HS-27A (cell line): ENCODE measurements around the gene WSB2.

Experiments used
- DNase-seq: peaks from one replicate; pipeline ENCODE4 v3.0.0-alpha.2; 2012; ENCODE audit warnings: low read depth, missing footprints

Gene WSB2

DNA sequence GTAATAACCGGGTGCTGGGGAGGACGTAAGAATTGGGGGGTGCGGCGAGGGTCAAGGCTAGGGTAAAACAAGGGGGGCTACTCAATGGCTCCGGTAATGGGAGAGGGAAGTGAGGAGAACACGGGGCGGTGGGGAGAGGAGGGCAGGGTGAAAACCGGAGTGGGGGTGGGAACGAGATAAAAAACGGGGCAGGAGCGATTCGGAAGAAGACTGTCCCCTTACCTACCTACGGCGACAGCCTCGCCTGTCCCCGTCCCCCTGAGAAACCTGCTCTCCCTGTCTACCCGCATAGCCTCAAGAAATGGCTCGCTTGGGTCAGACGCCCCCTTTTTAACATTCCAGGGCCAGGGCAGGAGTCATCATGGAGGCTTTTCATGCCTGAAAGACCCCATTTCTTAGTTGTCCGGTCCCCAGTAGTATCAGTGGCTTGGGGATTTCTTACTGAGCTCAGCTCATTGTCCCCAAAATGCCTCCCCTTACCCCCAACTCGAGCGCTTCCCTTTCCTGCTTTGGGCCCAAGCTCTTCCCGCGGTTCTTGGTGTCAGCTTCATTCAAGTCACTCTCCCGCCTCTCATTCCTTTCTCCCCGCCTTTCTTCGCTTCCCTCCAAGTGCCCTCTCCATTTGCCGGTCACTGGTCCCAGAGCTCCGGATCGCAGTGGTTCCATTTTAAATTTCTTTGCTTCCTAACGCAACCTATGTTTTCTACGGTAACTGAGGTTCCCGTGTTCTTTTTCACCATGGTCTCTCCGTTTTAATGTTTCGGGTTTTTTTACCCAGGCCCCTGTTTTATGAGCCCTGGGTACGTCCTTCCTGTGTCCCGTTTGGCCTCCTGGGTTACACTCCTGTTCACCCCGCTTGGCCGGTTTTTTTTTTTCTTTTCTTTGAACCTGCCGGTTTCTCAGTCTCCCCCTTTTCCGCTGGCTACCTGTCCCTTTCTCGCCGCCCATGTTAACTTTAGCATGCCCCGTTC lies 1.2 kb upstream of the WSB2 start:
- no peak for DNase-seq

DNA sequence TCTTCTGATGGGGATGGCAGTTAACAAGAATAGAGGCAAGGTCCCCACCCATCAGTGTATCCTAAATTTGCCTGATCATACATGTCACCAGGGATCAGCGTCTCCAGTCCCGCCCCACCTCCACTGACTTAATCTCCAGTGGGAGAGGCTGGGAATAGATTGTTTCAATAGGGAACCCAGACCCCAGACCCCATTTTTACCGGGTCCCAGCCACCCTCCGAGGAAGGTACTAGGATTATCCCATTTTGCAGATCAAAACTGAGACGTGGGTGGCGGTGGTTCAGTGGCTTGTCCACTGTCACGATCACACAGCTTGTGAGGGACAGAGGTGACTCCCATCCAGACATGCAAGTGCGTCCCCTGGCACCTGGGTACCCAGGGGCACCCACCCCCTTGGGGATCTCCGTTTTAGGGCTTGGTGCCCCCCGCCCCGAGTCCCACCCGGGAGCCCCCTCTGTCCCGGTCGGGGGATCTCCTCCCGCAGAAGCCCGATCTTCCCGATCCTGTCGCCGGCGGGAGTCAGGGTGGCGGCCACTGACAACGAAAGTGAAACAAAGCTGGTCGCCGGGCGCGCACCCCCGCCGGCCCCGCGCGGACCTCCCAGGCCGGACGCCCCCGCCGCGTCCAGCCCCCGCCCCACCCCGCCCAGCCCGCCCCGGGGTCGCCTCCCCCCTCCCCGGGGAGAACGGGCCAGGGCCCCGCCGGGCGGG lies 523 bp downstream of the WSB2 start:
- no peak for DNase-seq

DNA sequence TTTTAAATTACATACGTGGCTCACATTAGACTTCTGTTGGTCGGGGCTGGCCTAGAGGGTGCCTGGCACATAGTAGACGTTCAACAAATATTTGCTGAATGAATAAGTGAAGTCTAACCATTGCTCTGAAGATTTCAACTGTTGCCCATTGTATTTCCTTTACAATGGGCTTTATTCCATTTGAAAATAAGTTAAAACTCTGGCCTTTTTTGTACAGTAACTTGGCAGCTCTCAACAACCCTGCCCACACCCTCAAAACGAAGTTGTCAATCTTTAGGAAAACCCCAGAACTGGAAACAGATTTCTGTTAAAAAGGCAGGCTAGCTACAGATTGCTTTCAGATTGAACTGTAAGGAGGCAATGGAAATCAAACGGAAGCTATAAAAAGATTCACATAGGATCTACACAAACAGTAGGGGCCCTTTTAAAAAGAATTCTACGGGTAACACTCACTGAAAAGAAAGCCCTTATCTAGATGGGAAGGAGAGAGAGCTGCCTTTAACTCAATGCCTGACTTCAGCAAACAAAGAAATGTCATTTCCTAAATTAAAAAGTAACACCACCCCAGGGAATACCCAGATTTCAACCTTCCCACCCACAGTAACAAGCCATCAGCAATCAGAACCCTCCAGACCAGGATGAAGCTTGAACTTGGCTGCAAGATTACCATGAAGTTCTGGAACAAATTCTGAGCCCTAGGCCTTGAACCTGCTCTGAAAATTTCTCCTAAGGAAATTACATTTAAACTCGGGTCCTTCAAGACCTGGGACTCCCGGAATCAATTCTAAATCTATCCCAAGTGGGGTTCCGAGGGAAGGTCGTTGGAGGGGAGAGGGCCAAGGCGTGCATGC lies 1.4 kb downstream of the WSB2 start:
- DNase-seq, result no peak

DNA sequence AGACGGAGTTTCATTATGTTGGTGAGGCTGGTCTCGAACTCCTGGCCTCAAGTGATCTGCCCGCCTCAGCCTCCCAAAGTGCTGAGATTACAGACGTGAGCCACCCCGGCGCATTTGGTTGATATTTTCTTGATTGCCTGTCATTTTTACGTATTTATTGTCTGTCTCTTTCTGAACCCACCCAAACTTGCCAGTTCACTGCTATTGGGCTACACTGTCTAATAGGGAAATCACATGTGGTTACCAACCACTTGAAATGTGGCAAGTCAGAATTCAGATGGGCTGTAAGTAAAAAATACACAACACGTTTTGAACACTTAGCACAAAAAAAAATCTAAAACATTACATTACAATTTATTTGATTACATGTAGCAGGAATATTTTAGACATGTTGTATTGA lies 2.1 kb downstream of the WSB2 start:
- no peak for DNase-seq

DNA sequence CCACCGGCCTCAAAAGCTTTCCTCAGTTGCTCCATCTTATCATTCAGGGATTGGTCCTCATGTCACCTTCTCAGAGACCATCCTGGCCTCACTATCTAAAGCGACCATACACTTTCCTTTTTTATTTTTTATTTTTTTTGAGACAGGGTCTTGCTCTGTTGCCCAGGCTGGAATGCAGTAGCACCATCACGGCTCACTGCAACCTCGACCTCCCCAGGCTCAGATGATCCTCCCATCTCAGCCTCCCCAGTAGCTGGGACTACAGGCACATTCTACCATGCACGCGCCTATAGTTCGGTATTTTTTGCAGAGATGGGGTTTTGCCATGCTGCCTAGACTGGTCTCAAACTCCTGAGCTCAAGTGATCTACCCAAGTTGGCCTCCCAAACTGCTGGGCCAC lies 2.8 kb downstream of the WSB2 start:
- no peak for DNase-seq

DNA sequence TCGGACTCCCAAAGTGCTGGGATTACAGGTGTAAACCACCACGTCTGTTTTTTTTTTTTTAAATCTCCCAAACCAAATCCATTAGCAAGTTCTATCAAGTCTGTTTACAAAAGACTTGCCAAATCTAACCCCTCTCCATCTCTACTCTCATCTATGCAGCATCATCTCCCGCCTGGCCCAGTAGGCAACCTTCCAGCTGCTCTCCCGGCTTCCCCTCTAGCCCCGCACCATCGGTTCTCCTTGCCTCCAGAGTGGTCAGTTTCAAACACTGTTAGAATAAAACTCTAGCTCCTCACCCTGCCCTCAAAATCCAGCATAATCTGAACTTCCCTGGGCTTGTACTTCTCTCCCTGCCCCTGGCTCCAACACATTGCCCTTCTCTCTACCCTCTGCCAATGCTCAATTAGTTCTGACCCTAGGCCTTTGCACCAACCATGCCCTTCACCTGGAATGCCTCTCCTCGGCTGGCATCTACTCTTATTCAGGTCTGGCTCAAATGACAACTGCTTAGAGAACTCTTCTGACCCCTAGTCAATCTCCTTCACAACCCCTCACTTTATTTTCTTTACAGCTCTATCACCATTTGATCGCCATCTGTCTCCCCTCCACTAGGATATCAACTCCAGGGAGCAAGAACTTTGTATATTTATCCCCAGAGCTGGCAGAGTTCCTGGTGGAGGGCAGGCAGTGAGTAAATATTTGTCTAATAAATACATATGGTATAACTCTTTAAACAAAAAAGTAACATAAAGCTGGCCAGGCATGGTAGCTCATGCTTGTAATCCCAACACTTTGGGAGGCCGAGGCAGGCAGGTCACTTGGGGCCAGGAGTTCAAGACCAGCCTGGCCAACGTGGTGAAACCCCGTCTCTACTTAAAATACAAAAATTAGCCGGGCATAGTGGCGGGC lies 4.9 kb downstream of the WSB2 start:
- DNase-seq, result no peak

DNA sequence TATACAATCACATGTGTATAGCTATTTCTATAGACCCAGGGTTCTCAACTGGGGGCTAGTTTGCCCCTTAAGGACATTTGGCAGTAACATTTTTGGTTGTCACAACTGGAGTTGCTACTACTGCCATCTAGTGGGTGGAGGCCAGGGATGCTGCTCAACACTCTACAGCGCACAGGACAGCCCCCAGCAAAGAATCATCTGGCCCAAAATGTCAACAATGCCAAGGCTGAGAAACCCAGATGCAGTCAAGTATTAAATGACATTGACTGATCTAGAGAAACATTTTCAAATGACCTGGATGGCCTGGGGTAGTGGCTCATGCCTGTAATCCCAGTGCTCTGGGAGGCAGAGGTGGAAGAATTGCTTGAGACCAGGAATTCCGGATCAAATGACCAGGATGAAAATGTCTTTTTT lies 5.8 kb downstream of the WSB2 start:
- no peak for DNase-seq

DNA sequence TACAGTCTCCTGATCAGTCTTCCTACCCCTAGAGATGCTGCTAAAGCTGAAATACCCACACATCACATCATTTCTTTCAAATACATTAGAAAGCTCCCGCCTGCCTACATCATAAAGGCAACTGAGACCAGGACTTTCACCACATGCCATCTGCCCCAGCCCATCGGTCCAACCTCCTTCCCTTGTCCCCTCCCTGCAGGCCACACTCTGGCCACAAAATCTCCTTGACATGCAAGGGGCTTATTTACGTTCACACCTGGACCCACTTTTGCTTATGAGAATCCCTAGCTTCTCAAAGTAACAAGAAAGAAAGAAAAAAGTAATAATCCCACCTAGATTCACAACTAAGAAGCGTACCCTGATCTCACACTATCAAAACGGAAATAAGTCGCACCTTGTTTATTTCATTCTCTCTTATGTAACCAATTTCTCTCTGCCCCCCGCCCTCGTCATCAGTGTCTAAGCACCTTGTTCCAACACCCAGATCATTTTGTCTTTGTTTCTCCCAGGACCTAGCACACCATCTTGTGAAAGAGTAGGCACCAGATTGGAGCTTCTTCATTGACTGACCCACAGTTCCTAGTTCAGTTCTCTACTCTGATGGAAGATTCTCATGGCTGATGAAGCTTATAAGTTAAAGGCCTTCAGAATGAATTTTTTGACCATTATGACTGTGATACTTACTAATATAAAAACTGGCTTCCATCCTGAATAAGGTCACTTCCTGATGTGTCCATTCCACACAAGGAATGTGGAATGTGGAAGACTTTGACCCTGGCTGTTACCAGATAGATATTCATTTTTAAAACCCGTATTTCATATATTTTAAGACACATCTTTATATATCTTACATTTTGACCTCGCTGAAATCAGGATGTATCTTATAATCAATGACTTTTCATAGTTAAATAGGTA lies 7.7 kb downstream of the WSB2 start:
- DNase-seq, result no peak

DNA sequence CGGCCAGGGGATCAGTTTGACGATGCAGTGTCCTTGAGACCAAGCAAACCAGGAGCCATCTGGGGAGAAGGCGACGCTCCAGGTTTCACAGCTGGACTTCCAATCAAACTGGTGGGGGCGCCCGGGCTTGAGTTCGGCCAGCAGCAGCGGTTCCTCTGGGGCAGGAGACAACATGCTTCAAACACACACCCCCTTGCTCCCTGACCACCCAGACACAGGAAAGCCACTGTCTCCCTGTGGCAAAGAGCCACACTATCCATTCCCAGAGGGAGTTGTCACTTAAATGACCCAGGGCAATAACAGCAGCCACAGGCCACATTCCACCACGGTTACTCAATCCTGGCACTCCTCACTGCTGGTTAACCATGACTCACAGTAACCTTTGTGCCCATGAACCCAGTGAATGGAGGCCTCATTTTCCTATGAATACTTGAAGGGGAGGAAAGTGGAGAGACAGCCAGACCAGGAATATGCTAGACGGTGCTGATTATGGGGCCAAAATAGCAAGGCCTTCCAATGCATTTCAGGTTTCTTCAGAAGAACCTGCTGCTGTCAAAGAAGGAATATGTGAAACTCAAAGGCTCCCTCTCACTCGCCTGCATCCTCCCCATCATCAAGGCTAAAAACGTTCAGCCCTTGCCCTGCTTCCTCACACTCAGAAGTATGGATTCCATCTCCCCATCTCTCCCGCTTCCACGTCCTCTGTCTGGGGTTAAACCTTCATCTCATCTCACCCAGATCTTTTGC lies 8.5 kb downstream of the WSB2 start:
- DNase-seq, result peak; percentile 94

DNA sequence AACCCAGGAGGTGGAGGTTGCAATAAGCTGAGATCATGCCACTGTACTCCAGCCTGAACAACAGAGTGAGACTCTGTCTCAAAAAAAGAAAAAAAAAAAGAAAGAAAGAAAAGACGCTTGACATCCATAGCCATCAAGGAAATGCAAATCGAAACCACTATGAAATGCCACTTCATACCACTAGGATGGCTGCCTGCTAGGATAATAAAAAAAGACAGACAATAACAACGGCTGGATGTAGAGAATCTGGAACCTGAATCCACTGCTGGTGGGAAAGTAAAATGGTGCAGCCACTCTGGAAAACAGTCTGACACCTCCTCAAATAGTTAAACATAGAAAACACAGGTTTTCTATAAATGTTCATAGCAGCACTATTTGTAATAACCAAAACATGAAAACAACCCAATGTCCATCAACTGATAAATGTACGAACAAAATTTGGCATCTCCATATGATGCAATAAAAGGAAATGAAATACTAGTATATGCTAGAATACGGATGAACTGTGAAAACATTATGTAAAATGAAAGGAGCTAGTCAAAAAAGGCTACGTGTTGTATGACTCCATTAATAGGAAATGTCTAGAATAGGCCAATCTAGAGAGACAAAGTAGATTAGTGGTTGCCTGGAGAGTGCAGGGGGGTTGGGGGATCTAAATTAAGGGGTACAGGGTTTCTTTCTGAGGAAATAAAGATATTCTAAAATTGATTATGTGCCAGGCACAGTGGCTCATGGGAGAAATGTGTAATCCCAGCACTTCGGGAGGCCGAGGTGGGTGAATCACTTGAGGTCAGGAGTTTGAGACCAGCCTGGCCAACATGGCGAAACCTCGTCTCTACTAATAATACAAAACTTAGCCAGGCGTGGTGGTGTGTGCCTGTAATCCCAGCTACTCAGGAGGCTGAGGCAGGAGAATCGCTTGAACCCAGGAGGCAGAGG lies 9.7 kb downstream of the WSB2 start:
- no peak for DNase-seq

DNA sequence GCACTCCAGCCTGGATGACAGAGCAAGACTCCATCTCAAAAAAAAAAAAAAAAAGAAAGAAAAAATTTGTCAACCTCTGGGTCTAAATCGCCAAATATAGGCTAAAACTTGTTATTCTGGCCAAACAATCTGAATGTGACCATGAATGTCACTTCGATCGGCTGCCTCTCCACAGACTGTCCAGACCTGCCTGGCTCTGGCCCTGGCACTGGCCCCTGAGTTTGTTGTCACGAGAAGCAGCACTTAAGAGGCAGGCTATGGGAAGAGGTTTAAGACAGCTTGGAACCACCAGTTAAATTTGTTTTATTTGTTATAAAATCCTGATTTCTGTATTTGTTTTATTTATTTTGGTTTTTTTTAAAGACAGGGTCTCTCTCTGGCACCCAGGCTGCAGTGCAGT lies 14.5 kb downstream of the WSB2 start:
- no peak for DNase-seq

DNA sequence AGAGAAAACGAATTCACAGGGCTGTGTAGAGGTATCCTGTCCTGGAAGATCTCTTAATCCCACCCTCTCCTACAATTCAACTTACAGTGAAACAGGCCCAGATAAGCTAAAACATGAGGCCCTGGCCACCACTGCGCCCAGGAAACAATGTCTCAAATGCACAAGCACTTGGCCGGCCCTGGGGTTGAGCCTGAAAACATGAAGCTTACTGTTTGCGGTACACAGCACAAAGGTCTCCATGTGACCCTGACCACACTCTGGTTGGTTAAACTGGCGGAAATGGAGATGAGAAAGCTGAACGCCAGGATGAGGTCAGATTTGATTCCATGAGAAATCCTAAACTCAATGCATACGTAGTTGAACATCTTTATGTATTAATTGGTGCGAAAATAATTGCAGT lies 16.4 kb downstream of the WSB2 start:
- DNase-seq, result no peak

DNA sequence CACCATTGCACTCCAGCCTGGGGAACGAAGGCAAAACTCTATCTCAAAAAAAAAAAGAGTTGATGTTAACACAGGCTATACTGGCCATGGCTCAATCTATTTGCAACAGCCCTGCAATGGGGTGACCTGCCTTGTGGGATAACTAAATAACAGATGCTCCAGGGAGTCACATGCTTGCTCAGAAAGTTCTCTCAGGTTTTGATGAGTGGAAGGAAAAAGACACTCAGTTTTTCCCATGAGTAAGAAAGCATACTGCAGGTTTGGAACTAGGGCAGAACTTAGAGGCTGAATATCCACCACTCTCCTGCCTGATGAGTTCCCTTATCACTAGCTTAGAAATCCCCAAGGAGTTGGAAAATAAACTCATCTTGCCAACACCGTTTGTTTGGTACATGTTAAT lies 16.9 kb downstream of the WSB2 start:
- DNase-seq, result no peak

DNA sequence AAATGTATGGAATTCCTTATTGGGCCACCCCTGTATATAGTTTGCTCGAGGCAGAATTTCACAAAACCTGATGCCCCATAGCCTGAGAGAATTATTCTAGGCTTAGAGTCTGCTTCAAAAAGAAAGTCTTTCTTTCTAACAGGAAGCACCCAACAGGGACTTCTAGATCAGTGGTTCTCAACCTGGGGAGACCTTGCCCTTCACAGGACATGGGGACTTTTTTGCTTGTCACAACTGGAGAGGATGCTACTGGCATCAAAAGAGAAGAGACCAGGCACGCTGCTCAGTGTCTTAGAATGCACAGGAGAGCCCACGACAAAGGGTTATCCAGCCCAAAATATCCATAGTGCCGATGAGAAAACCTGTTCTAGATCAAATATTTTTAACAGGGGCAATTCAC lies 18.9 kb downstream of the WSB2 start:
- DNase-seq, result no peak

DNA sequence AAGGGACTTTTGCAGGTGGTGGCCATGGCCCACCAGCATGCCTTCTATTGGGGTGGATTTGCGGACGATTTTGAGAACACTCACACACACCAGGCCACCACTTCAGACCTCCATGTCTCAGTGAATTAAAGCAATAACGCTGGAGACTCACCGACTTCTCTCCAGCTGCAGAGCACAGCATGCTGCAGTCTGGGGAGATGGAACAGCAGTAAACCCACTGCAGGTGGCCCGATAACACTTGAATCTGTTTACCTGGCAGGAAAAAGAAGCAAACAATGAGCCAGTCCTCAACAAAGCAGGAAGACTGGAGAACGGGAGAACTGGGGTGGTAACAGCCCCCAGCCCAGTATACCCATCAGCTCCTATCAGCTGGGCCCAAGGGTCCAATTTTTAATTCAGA lies 22.8 kb downstream of the WSB2 start:
- DNase-seq, result no peak

DNA sequence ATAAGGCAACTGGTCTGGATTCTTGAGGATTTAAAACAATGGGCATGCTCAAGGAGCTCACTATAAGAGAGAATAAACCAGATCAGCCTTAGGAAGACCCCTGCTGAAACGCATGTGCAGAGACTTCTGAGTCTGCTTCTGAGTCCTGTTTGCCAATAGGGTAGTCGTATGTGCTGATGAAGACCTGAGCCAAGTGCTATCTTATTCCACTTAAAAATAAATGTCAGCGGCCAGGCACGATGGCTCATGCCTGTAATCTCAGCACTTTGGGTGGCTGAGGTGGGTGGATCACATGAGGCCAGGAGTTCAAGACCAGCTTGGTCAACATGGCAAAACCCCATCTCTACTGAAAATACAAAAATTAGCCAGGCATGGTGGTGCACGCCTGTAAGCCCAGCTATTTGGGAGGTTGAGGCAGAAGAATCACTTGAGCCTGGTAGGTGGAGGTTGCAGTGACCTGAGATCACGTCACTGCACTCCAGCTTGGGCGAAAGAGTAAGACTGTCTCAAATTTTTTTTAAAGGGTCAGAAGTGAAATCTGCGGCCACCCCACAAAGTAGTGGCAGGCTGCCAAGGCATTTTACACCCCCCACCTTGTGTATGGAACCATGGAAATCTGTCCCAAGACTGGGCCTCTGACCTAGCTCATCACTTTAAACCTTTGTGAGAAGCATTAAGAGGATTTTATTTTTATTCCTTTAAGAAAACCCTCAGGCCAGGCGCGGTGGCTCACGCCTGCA lies 24.1 kb downstream of the WSB2 start:
- no peak for DNase-seq

DNA sequence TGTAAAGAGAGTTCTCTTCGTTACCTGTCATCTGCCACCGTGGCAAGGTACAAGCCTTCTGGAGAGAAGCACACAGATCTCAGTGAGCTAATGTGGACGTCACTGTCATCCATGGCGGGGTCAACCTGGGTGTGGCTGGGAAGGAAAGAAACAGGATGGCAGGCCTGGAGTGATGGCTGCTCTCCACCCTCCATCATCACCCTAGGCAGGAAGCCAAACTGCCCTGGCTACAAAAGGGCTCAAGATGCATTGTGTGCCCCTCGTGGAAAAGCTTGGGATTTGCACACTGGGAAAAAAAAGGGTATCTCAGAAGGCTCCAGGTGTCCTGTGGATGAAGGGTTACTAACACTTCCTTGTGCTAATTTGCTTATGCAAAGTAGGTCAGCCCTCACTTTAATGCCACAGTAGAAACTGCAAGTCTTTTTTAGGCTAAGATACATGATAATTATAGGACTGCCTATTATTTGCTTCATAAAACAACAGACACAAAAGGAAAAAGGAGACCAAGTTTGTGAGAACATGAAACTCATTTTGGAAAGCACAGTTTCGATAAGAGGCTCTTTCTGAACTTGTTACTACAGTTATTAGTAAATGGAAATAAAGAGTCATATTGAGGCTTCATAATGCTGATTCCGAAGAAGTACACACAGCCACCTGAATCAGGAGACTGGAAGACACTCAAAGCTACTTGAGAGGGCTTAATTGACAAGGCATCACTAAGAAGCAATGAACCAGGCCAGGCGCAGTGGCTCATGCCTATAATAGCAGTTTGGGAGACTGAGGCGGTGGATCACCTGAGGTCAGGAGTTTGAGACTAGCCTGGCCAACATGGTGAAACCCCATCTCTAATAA lies 25.6 kb downstream of the WSB2 start:
- DNase-seq, result no peak
